HG03159 (cell line): ENCODE data around the gene EIF5A.
A peak's percentile ranks its signal among the peaks of the same experiment; 100 is the strongest.
"Not testable (repeated sequence)": the region's sequence is repeated elsewhere in the genome, so short reads cannot be mapped to it uniquely, and the experiment has no call there.

Source experiments
- ATAC-seq: cut with Tn5 transposase; IDR thresholded peaks from one replicate; pipeline ENCODE4 v1.9.1; 2021; ENCODE audit warnings: mild to moderate bottlenecking, moderate library complexity; ENCODE audit not compliant: unreplicated experiment

EIF5A gene

GRCh38 chr17:7329374-7329996 lies 22.1 kb downstream of the EIF5A start:
- ATAC-seq: peak; percentile 57

GRCh38 chr17:7329997-7330637 lies 22.7 kb downstream of the EIF5A start:
- peak; percentile 32 for ATAC-seq

GRCh38 chr17:7330638-7331015 lies 23.2 kb downstream of the EIF5A start:
- no peak for ATAC-seq

GRCh38 chr17:7332111-7332510 lies 24.7 kb downstream of the EIF5A start:
- ATAC-seq: no peak

- not testable (repeated sequence) for ATAC-seq
Observed at GRCh38 chr17:7332600-7333069, 25.2 kb downstream of the EIF5A start.

- no peak for ATAC-seq
Observed at GRCh38 chr17:7334938-7335538, 27.6 kb downstream of the EIF5A start.

- not testable (repeated sequence) for ATAC-seq
Observed at GRCh38 chr17:7335765-7336164, 28.3 kb downstream of the EIF5A start.

GRCh38 chr17:7336240-7337175 lies 29.1 kb downstream of the EIF5A start, which contains the start of gene ACAP1:
Gene ACAP1 (plus strand): TSS chr17:7336529. CDS start chr17:7336735, 206 bp downstream.
- no peak for ATAC-seq

GRCh38 chr17:7337600-7337999 lies 30.2 kb downstream of the EIF5A start:
- ATAC-seq: not testable (repeated sequence)

GRCh38 chr17:7340179-7340578 lies 32.8 kb downstream of the EIF5A start:
- no peak for ATAC-seq

- no peak for ATAC-seq
Observed at GRCh38 chr17:7341842-7342241, 34.4 kb downstream of the EIF5A start.

GRCh38 chr17:7343250-7343649 lies 35.8 kb downstream of the EIF5A start:
- no peak for ATAC-seq

- no peak for ATAC-seq
Observed at GRCh38 chr17:7346761-7347614, 39.6 kb downstream of the EIF5A start.

GRCh38 chr17:7347630-7348477 lies 40.4 kb downstream of the EIF5A start:
- no peak for ATAC-seq

- ATAC-seq: no peak
Observed at GRCh38 chr17:7348478-7349242, 41.2 kb downstream of the EIF5A start.

GRCh38 chr17:7351665-7352502 lies 44.5 kb downstream of the EIF5A start, which contains the start of gene KCTD11:
Gene KCTD11 (plus strand): TSS chr17:7352162.
- ATAC-seq: peak; percentile 48

- no peak for ATAC-seq
Observed at GRCh38 chr17:7352503-7352889, 45.1 kb downstream of the EIF5A start.
